Vagina (tissue), 2 donors: ENCODE measurements around the gene MRPS27.

ENCODE experiments used
- CTCF ChIP-seq, 3 experiments: fragments of 450-650 bp in 2 of 3; fragments of 200-600 bp in 1 of 3; sonication (generic) in 1 of 3; IDR thresholded peaks; one replicate each; pipeline ENCODE4 v1.5.1; 2017 to 2019; ENCODE audit warnings: antibody characterized with exemption in 3 of 3, mild to moderate bottlenecking in 2 of 3, moderate library complexity in 2 of 3
- POLR2AphosphoS5 ChIP-seq, 2 donors: sonication (generic); formaldehyde crosslinking; IDR thresholded peaks; one replicate each; pipeline ENCODE4 v1.9.0; 2017; ENCODE audit warnings: antibody characterized with exemption in 2 of 2, mild to moderate bottlenecking in 2 of 2, low read depth in 1 of 2; ENCODE audit not compliant: insufficient read depth in 1 of 2

- TF ChIP-seq POLR2AphosphoS5 (IDR thresholded peaks at IDR 0.05; ENCODE audit: insufficient read depth in 1 of 2, low read depth in 1 of 2) (peak in 1 of 2 donors; percentile 71), CTCF (IDR thresholded peaks at IDR 0.05) (no peak)
Measured at GRCh38 chr5:72248410-72248981, 71.5 kb downstream of the MRPS27 start.
